HUDEP-2 (cell line): Measurements from ENCODE around the gene GRIK3.

ENCODE experiments used
- DNase-seq, 76 experiments: peaks; one replicate each; lab custom pipeline; 2025; ENCODE audit not compliant: unreplicated experiment in 76 of 76; lab: John Stamatoyannopoulos, UW

The GRIK3 gene

GRCh38 chr1:36864182-36864822 lies 170.0 kb downstream of the GRIK3 start:
- peak in 25 of 76 experiments; percentile 1 to 36 (median 11) for DNase-seq

DNA sequence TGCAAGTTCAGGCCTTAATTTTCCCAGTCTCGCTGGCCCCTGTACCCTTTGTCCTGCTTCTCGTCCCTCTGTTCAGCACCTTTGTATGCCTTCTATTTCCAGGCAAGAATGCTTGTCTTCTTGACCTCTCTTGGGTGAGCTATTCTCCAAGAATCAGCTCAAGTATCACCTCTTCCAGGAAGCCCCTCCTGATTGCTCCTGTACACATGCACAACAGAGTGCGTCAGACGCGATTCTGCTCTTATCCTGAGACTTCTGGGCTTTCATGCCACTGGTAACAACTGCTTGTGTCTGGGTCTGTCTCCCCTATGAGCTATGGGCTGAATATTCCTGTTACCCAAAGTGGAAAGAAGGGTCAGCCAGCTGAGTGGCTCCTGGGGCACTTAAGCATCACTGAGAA lies 170.8 kb downstream of the GRIK3 start:
- no peak for DNase-seq

DNA sequence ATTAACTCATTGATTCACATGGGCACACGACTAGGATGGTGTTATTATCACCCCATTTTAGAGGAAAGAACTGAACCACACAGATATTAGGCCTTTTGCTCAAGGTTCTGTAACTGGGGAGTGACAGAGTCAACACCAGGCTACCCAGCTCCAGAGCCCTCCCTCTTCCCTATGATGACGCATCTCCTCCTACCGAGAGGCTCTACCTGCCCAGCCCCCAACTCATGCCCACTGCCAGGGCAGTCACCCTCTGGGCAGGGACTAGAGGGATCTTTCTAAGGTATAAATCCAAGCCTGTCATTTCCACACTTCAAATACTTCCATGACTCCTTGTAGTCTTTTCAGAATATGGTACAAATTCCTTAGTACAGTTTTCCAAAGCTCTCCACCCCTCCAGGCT lies 171.3 kb downstream of the GRIK3 start:
- DNase-seq: no peak

DNA sequence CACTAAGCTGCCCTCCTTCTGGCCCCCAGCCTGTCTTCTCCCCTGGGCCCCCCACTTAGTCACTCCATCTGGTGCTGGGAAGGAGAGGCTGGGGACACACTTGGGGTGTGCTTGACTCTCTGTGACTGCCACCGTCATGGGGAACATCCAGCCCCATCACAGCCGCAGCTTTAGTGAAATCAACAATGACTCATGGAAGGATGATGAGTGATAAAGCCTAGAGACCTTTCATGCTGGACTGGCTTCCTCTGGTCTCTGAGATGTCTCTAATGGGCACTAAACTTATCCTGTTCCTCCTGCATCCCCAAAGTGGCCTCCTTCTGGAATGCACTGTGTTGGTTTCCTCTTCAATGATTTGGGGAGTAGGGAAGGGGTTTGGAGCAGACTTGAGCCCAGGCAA lies 172.9 kb downstream of the GRIK3 start:
- DNase-seq: no peak

- no peak for DNase-seq
These were observed 174.4 kb downstream of the GRIK3 start for GRCh38 chr1:36859926-36860325.

DNA sequence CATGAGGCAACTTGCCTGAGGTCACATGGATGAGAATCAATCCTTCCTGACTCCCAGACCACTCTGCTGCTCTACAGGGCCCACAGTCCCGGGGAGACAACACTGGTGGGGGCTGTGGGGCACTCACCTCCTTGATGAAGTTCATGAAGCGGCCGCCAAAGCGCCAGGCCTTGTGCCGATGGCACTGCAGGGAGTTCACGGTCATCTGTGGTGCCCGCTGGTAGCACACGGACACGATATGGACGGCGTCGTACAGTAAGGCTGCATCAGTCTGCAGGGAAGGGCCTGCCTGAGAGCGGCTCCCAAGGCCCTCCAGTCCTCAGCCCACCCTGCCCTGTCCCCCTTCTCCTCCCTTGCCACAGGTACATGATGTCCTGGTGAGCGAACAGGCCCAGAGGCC lies 175.3 kb downstream of the GRIK3 start:
- DNase-seq: no peak

- no peak for DNase-seq
These were observed 175.8 kb downstream of the GRIK3 start for GRCh38 chr1:36858553-36858952.

DNA sequence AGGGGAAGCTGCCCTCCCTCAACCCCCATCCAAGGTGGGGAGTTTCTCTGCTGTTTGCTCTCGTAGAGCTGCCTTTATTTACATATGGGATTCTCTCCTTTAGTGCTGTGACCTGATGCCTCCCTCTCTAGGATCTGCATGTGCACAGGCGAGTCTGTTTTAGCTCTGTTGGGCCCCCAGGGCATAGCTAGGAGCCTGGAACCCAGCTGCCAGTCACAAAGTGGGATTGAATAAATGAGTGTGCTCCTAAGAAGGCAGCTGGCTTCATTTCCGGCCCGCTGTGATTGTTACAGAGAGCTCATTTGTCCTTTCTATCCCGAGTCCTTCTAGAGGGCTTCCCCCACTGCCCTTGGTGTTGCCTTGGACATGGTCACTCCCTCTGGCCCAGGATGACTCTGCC lies 176.6 kb downstream of the GRIK3 start:
- no peak for DNase-seq

- DNase-seq: no peak
These were observed 178.4 kb downstream of the GRIK3 start for GRCh38 chr1:36855699-36856494.

DNA sequence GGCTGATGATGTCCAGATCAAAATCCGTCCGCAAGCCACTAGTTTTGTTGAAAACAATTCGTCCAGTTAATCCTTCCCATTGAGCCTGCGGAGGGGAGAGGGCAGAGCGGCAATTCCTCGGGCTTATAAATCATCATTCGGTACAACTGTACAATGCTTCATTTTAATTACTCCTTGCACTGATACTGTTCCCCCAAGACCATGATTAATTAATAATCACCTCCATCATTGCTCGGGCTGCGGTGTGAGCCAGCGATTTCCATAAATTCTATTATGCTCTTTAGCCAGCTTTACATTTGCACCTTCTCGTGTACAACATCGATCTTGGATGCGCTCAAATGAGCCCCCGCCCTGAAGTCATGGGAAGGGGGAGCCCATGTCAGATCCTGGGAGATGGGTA lies 180.7 kb downstream of the GRIK3 start:
- no peak for DNase-seq

DNA sequence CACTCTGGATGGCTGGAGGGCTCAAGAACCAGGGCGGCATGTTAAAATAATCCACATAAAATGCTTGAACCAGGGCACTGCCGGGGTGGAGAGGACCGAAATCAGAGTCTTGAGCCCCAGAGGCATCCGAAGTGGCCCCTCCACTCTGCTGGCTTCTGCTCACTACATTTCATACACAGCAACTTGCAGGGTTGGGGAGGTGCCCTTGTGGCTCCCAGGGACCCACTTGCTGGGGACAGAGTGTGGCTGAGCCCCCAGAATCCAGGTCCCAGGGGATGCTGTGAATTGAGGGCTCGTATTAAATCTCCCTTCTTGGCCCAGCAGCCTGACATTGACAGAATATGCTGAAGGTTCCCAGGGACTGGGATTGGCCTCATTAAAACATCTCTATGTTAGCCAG lies 181.7 kb downstream of the GRIK3 start:
- no peak for DNase-seq

DNA sequence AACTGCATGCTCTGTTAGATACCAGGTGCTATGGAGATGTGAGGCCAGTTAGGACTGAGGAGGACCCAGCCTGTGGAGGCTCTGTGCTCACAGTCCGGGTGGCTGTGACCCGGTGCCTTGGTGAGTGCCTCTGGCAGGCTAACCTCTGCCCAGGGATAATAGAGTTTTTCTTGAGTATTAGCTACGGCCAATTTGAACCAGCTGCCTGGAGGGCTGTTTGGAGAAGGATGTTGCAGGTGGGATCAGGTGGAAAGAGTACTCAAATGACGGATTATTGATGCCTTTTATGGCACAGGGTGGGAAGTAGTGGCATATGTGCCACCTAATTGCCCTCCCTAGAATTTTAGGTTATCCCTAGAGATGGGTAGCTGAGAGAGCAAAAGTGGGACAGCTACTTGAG lies 182.7 kb downstream of the GRIK3 start:
- DNase-seq: no peak

- no peak for DNase-seq
These were observed 183.2 kb downstream of the GRIK3 start for GRCh38 chr1:36851087-36851486.

DNA sequence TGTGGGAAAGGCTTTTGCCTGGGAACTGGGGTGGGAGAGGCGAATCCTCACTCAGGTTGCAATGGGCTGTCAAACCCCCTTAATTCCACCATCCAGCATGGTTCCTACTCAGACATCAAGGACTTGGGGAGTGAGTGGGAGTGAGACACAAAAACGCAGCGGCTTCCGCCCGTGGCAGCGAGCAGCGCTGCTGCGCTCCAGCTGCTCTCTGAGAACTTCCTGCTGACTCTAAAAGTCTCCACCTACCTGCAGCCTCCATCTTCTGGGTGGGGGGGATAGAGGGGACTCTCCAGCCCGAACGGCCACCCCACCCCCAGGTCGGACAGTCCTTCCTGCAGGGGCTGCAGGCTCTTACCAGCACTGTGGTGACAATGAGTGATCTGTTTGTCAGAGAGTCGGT lies 184.4 kb downstream of the GRIK3 start:
- no peak for DNase-seq

DNA sequence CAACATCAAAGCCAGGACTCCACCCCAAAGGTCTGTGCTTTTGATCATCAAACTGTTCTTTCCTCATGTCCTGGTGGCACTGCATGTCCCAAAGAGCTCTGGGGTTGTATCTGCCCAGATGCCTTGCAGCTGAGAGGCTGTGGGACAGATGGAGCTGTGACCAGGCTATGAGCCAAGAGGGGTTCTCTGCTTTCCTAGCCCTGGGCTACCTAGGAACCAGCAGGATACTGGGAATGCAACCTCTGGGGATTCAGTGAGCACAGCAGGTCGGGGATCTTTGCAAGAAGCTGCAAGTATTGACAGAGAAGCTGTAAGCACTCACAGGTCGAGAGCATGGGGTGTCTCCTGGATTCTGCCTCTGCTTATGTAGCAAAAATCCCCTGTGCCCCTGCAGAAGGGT lies 186.6 kb downstream of the GRIK3 start:
- no peak for DNase-seq

- no peak for DNase-seq
These were observed 187.1 kb downstream of the GRIK3 start for GRCh38 chr1:36847186-36847585.

DNA sequence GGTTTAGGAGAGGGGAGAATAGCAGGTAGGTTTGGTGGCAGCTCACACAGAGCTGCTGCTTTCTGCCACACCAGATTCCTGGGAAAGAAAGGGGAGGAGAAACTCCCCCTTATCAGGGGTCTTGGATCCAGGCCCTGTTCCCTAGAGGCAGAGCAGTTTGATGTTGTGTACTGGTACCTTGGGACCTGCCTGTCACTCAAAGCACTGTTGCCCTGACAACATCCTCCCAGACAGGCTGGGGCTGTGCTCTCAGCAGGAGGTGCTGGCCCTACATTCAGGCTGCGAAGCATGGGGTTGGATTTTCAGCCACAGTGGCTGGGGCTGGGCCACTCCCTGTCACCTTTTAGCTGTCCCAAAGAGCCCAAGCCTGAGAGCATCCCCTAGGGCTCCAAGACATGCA lies 188.0 kb downstream of the GRIK3 start:
- DNase-seq: no peak

GRCh38 chr1:36845802-36846201 lies 188.5 kb downstream of the GRIK3 start:
- no peak for DNase-seq

DNA sequence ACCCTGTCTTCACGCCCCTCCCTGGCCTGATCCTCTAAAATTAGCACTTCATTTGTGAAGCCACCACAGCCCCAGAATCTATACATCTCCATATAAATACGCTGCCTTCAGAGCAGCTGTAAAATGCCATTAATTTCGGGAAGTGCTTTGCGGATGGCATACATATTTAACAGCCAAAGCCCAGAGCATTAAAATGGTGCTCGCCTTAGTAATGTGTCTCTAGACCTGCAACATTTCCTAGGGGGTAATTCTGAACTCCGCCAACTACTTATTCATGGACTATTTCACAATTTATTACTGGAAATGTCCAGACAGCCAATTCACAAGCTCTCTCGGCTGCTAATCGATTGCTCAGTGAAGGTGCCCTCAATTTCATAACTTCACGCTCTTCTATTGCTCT lies 189.4 kb downstream of the GRIK3 start:
- no peak for DNase-seq

DNA sequence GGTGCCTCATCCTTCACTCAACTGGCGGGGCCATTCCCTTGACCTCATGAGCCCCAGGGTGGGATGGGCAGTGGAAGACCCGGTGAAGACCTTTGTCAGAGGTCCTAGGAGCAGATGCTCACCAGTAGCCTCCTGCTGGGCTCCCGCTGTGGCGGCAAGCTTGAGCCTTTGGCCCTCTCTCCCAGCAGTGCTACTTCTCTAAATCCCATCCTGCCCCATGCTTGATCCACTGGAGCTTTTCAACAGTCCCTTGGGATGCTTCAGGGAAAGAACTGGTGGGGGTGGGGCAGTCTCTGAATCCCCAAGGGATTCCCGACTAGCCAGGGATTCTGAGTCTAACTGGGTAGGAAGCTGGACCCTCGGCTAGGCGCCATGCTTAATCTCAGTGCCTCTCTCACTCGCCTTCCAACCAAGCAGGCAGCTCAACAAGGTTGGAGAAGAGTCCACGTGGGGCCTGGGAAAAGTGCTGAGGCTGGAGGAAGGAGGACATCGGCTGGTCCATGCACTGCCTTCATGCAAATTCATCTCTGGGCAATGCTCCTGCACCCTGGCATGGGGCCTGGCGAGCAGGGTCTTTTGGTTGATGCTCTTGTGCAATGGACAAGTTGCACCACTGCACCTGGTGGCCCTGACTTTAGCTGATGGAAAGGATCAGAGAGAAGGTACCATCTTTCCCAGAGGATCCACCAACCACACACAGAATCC lies 190.3 kb downstream of the GRIK3 start:
- DNase-seq: no peak

GRCh38 chr1:36843027-36843426 lies 191.3 kb downstream of the GRIK3 start:
- DNase-seq: no peak

- no peak for DNase-seq
These were observed 191.9 kb downstream of the GRIK3 start for GRCh38 chr1:36842448-36842847.
